GM12878 (cell line): ENCODE data around the gene ATXN7L1.

Experiments
- BACH1 ChIP-seq: fragments of 450-650 bp; IDR thresholded peaks from 2 replicates; pipeline ENCODE4 v1.6.1; 2017; ENCODE audit warnings: mild to moderate bottlenecking, borderline replicate concordance
- DPF2 ChIP-seq: fragments of 450-650 bp; IDR thresholded peaks from 2 replicates; pipeline ENCODE4 v1.6.1; 2017; ENCODE audit warnings: mild to moderate bottlenecking
- GABPA ChIP-seq: IDR thresholded peaks from 2 replicates; pipeline ENCODE4 v1.6.1; 2014; ENCODE audit warnings: antibody characterized with exemption, low read depth, mild to moderate bottlenecking, inconsistent platforms
- GATAD2B ChIP-seq: fragments of 450-650 bp; conservative IDR thresholded peaks from 2 replicates; pipeline ENCODE4 v1.6.1; 2017; ENCODE audit warnings: low read depth, mild to moderate bottlenecking, moderate library complexity
- MYC ChIP-seq: IDR thresholded peaks from 2 replicates; pipeline ENCODE4 v1.6.1; 2011; ENCODE audit warnings: mild to moderate bottlenecking, low read length, moderate library complexity, inconsistent platforms; ENCODE audit not compliant: insufficient read depth, insufficient replicate concordance, insufficient read length, severe bottlenecking
- RFX5 ChIP-seq: IDR thresholded peaks from 2 replicates; pipeline ENCODE4 v1.6.1; 2011; ENCODE audit warnings: low read depth, low read length, improper control_type of control experiment
- SIX5 ChIP-seq: IDR thresholded peaks from 2 replicates; pipeline ENCODE4 v1.6.1; 2011; ENCODE audit warnings: mild to moderate bottlenecking, low read depth, low read length, moderate library complexity; ENCODE audit not compliant: severe bottlenecking
- WRNIP1 ChIP-seq: IDR thresholded peaks from 2 replicates; pipeline ENCODE4 v1.6.1; 2011; ENCODE audit warnings: low read depth, low read length, improper control_type of control experiment, borderline replicate concordance
- ZSCAN29 ChIP-seq: fragments of 450-650 bp; IDR thresholded peaks from 2 replicates; pipeline ENCODE4 v1.6.1; 2017; ENCODE audit warnings: mild to moderate bottlenecking, moderate library complexity
- ZZZ3 ChIP-seq: IDR thresholded peaks from 2 replicates; pipeline ENCODE4 v1.6.1; 2011; ENCODE audit warnings: low read depth; ENCODE audit not compliant: control insufficient read depth, insufficient read length
- TF ChIP-seq, protein P1 (sequence below), 3 experiments: IDR thresholded peaks in 2 of 3; conservative IDR thresholded peaks in 1 of 3; 2 replicates each; pipeline ENCODE4 v1.5.1; 2011; ENCODE audit warnings: low read depth in 3 of 3, low read length in 3 of 3, mild to moderate bottlenecking in 3 of 3, control low read depth in 2 of 3, moderate library complexity in 2 of 3, inconsistent platforms in 1 of 3, mixed read lengths in 1 of 3; ENCODE audit not compliant: control insufficient read depth in 2 of 3, insufficient read depth in 1 of 3; ENCODE audit errors: extremely low read depth in 1 of 3
- TF ChIP-seq, protein P2 (sequence below): IDR thresholded peaks from 2 replicates; pipeline ENCODE4 v1.6.1; 2012; ENCODE audit warnings: mild to moderate bottlenecking, low read depth, low read length

DNA sequence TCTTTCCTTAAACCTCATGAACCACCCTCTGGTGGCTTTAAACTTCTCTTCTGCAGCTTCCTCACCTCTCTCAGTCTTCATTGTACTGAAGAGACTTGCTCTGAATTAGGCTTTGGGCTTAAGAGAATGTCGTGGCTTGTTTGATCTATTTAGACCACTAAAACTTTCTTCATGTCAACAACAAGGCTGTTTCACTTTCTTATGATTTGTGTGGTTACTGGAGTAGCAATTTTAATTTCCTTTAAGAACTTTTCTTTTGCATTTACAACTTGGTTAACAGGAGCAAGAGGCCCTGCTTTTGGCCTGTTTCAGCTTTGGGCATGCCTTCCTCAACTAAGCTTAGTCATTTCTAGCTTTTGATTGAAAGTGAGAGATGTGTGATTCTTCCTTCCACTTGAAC is 48.5 kb upstream of the ATXN7L1 start:
- TF ChIP-seq, protein P1, sequence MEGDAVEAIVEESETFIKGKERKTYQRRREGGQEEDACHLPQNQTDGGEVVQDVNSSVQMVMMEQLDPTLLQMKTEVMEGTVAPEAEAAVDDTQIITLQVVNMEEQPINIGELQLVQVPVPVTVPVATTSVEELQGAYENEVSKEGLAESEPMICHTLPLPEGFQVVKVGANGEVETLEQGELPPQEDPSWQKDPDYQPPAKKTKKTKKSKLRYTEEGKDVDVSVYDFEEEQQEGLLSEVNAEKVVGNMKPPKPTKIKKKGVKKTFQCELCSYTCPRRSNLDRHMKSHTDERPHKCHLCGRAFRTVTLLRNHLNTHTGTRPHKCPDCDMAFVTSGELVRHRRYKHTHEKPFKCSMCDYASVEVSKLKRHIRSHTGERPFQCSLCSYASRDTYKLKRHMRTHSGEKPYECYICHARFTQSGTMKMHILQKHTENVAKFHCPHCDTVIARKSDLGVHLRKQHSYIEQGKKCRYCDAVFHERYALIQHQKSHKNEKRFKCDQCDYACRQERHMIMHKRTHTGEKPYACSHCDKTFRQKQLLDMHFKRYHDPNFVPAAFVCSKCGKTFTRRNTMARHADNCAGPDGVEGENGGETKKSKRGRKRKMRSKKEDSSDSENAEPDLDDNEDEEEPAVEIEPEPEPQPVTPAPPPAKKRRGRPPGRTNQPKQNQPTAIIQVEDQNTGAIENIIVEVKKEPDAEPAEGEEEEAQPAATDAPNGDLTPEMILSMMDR (IDR thresholded peaks at IDR 0.05 in 2 of 3, conservative IDR thresholded peaks at IDR 0.05 in 1 of 3; ENCODE audit: control insufficient read depth in 2 of 3, extremely low read depth in 1 of 3, insufficient read depth in 1 of 3, low read depth in 3 of 3, low read length in 3 of 3) = no peak
- no peak for TF ChIP-seq ZSCAN29
- TF ChIP-seq, protein P2, sequence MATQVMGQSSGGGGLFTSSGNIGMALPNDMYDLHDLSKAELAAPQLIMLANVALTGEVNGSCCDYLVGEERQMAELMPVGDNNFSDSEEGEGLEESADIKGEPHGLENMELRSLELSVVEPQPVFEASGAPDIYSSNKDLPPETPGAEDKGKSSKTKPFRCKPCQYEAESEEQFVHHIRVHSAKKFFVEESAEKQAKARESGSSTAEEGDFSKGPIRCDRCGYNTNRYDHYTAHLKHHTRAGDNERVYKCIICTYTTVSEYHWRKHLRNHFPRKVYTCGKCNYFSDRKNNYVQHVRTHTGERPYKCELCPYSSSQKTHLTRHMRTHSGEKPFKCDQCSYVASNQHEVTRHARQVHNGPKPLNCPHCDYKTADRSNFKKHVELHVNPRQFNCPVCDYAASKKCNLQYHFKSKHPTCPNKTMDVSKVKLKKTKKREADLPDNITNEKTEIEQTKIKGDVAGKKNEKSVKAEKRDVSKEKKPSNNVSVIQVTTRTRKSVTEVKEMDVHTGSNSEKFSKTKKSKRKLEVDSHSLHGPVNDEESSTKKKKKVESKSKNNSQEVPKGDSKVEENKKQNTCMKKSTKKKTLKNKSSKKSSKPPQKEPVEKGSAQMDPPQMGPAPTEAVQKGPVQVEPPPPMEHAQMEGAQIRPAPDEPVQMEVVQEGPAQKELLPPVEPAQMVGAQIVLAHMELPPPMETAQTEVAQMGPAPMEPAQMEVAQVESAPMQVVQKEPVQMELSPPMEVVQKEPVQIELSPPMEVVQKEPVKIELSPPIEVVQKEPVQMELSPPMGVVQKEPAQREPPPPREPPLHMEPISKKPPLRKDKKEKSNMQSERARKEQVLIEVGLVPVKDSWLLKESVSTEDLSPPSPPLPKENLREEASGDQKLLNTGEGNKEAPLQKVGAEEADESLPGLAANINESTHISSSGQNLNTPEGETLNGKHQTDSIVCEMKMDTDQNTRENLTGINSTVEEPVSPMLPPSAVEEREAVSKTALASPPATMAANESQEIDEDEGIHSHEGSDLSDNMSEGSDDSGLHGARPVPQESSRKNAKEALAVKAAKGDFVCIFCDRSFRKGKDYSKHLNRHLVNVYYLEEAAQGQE = no peak
- no peak for TF ChIP-seq GABPA
- TF ChIP-seq DPF2 = no peak
- TF ChIP-seq SIX5 = no peak
- no peak for TF ChIP-seq BACH1
- no peak for TF ChIP-seq GATAD2B
- no peak for TF ChIP-seq RFX5
- no peak for TF ChIP-seq WRNIP1
- TF ChIP-seq MYC = no peak
- no peak for TF ChIP-seq ZZZ3
